Activated naive CD8-positive, alpha-beta T cell treated with anti-CD3 and anti-CD28 coated beads for 36 hours (primary cell): Measurements from ENCODE around the gene HEPACAM2. TPM values are rescaled to one million over a fixed set of nuclear protein-coding genes. Genes with fewer than 3 reads are reported as not detected.

Experiments used
- DNase-seq: peaks from one replicate; pipeline ENCODE4 v3.0.0; 2021
- H3K27ac Mint-ChIP-seq: one replicate; pipeline ENCODE4 v1.8.0; 2022; ENCODE audit warnings: mild to moderate bottlenecking, moderate library complexity, mixed read lengths
- H3K27me3 Mint-ChIP-seq: one replicate; pipeline ENCODE4 v1.8.0; 2022; ENCODE audit warnings: mild to moderate bottlenecking, mixed read lengths
- H3K36me3 Mint-ChIP-seq: one replicate; pipeline ENCODE4 v1.8.0; 2021; ENCODE audit warnings: mild to moderate bottlenecking, mixed read lengths
- H3K4me1 Mint-ChIP-seq: one replicate; pipeline ENCODE4 v1.8.0; 2021; ENCODE audit warnings: mixed read lengths
- H3K4me3 Mint-ChIP-seq: one replicate; pipeline ENCODE4 v1.8.0; 2022; ENCODE audit warnings: mild to moderate bottlenecking, moderate library complexity, mixed read lengths
- H3K9me3 Mint-ChIP-seq: one replicate; pipeline ENCODE4 v1.8.0; 2022; ENCODE audit warnings: mixed read lengths
- total RNA-seq, 2 experiments: library from RNA; stranded (reverse); gene quantifications; one replicate each; pipeline ENCODE4 v1.2.3, GENCODE V29; 2021

Gene HEPACAM2
- total RNA-seq, 2 experiments from 2014 or later = not detected

DNA sequence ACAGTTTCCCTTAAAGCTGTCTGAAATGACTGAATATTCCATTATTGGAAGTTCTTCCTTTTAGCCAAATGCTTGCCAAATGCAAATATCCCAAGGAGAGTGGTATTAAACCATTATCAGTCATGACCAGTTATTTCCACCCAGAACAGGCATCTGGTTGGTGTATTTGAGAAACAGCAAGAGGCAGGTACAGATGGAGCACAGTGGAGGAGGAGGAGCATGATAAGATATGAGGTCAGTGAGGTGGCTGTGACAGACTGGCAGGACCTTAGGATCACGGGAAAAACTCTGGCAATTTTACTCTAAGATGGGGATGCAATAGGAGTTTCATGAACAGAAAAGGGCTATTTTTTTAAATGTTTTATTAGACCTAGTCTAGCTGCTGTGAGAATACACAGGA is 6.4 kb downstream of the HEPACAM2 start:
- Mint-ChIP-seq H3K4me1 (no peaks in the 10 kb centered on the region), H3K4me3 (no peak overlapping the region)

DNA sequence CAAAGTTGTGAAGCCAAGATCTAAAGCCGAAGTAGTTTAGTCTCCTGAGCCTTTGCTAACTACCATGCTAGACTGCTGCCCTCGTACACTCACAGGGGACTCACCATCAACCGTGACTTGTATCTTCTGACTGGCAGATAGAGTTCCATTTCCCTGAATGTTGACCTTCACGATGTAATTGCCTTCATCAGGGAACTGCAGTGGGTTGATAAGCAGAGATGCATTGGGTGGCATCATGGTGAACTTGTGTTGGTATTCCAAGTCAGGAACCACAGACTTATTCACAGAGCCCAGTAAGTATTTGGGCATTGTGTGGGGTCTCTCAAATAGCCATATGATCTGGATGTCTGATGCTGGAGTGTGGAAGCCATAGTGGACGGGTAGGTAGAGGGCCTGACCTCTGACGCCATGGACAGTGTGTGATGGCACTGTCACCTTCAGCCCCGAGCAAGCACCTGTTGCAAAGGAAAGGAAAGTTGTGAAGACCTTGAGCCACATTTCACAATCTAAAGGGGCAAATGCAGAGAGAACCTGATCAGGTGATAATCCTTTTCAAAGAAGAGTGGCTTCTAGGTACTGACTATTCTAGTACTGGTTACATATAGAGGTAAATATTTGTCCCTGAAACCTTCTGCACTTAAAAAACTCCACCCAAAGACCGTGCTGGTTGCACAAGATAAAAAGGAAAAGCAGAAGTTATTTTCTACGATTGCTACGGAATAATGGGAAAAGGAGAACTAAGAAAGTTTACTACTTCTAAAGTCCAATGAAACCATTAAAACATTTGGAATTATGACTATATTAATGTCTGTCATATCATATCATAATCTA is 7.1 kb downstream of the HEPACAM2 start:
- H3K27ac Mint-ChIP-seq = no peak overlapping the region
- no peaks in the 10 kb centered on the region for H3K36me3 Mint-ChIP-seq
- no peak overlapping the region for H3K4me3 Mint-ChIP-seq
- no peaks in the 10 kb centered on the region for H3K9me3 Mint-ChIP-seq
- DNase-seq = no peak
- peaks cover 28% of the 10 kb centered on the region for H3K27me3 Mint-ChIP-seq
- H3K4me1 Mint-ChIP-seq = no peaks in the 10 kb centered on the region

More for the DNA sequence above, 6.4 kb downstream of the HEPACAM2 start:
- Mint-ChIP-seq H3K9me3 (no peaks in the 10 kb centered on the region), H3K27me3 (peaks cover 23% of the 10 kb centered on the region), H3K27ac (no peak overlapping the region), H3K36me3 (no peaks in the 10 kb centered on the region)
- DNase-seq = no peak

DNA sequence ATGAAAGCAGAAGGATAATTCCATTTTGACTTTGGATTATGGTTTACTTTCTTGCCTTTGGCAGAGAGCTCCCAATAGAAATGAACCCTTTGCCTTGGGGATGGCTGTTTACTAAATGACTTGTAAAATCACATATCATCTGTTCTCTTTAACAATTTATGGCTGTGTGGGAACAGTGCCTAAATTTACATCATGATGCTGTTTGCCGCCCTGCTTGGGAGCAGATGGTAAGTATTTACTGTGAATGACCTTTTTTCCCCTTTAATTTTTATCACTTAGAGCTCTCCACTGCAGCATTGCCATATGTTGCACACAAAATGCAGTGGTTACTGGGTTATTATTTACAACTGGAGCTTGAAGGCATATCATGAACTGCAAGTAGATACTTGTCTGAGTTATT is 13.4 kb downstream of the HEPACAM2 start:
- no peak overlapping the region for H3K27ac Mint-ChIP-seq
- H3K4me3 Mint-ChIP-seq = no peak overlapping the region
- no peaks in the 10 kb centered on the region for H3K36me3 Mint-ChIP-seq
- DNase-seq = no peak
- H3K4me1 Mint-ChIP-seq = no peaks in the 10 kb centered on the region
- peaks cover 50% of the 10 kb centered on the region for H3K27me3 Mint-ChIP-seq
- no peaks in the 10 kb centered on the region for H3K9me3 Mint-ChIP-seq

DNA sequence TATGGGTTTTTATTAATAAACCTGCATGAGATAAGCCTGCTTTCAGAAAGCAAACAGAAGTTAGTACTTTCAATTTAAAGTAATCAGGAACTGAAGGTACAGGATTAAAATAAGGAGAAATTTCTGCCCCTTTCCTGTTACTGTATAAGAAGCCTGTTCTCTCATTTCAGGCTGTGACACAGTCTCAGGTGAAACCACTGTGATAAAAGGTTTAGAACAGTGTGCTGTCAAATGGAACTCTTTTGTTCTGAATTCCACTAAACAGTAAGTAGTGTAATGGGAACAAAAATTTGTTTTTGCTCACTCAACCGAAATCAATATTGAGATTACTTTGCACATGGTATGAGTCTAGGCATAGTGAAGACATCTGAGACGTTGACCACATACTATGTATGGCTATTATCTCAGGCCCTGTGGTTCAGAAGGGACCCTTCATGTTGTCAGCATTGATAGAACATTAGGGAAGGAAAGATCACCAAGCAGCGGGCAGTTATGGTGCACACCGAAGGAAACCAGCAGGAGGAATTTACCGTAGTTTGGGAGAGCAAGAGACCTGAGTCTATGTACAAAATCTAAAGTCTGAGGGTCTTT is 14.9 kb downstream of the HEPACAM2 start:
- DNase-seq = no peak
- Mint-ChIP-seq H3K4me1 (no peaks in the 10 kb centered on the region), H3K36me3 (no peaks in the 10 kb centered on the region), H3K27me3 (peaks cover 51% of the 10 kb centered on the region), H3K9me3 (no peaks in the 10 kb centered on the region), H3K27ac (no peak overlapping the region), H3K4me3 (no peak overlapping the region)

DNA sequence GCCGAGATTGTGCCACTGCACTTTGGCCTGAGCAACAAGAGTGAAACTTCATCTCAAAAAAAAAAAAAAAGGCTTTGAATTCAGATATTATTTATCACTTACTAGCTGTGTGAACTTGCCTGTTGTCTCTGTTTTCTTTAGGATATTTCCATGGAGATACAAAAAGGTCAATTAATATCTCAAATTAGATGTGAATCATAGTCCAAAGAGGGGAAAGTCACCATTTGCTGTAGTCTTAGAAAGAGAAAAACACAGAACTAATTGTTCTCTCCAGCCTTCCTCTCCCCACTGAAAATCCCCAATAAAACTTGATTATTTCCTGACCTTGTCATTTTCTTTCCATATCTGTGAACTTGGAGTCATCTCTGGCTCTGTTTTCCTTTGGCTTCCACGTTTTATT is 21.2 kb downstream of the HEPACAM2 start:
- Mint-ChIP-seq H3K27me3 (peaks cover 23% of the 10 kb centered on the region), H3K4me3 (no peak overlapping the region), H3K36me3 (no peaks in the 10 kb centered on the region), H3K4me1 (no peaks in the 10 kb centered on the region), H3K9me3 (no peaks in the 10 kb centered on the region), H3K27ac (no peak overlapping the region)
- no peak for DNase-seq

DNA sequence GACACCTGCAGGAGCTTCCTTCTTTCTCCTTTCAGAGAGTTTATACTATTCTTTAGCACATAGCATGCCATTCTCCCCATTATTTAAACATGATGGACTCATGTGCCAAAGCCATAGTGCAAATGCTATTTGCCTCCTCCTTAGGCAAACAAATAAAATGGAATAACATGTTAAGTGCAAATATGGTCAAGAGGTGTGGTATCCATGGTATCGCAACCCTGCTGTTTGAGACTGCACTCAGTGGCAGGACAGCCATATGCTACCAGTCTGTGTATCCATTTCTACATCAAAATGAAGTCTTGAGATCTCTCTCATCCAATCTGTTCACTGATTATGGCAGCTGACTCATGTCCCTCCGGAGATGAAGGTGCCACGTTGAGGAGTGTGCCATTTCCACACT is 22.8 kb downstream of the HEPACAM2 start:
- Mint-ChIP-seq H3K27ac (no peak overlapping the region), H3K4me3 (no peak overlapping the region), H3K27me3 (peaks cover 26% of the 10 kb centered on the region), H3K36me3 (no peaks in the 10 kb centered on the region), H3K4me1 (no peaks in the 10 kb centered on the region), H3K9me3 (no peaks in the 10 kb centered on the region)
- DNase-seq = no peak

DNA sequence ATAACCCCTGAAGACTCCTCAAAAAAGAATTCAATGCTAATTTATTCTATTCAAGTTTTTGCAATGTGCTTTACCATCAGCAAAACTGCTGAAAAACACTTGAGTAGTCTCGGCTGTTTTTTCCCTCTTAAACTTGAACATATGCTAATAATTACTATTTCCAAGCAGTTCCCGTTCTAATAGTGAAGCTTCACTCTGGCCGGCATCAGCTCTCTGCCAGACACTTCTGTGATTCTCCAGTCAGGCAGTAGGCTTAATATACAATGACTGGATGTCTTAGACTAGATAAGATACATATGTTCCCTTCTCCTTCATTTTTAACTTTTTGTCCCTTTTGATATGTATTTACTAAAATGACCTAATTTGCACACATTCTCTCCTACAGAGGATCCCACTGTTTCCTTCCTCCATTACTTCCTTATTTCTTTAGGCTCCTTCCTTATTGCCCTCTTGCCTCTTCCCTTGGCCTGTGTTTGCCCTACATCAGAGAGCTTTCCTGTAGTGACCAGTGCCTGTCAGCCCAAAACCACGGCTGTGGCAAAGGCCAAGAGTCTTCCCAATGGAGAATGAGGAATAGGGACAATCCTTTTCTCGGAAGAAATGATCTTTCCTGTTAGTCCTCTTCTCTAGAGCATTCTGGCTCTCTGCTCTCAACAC is 23.5 kb downstream of the HEPACAM2 start:
- Mint-ChIP-seq H3K27ac (no peak overlapping the region), H3K36me3 (no peaks in the 10 kb centered on the region), H3K9me3 (no peaks in the 10 kb centered on the region), H3K27me3 (peaks cover 20% of the 10 kb centered on the region), H3K4me3 (no peak overlapping the region), H3K4me1 (no peaks in the 10 kb centered on the region)
- no peak for DNase-seq

DNA sequence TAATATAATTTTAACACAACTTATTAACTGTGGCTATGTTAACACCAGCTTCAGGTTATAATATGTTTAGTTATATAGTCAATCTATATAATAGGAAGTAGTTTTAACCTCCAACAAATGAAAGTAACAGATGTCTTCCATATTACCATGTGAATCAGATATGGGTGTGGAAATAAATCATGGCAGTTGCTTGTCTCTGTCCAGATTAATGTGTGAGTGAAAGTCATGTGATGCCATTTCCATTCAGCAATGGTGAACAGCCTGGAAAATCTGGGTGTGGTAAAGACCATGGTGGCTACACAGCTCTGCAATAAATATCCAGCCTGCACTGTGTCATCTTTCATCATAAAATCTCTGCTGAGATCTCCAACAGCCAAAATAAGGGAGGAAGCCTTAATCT is 27.8 kb downstream of the HEPACAM2 start:
- H3K27me3 Mint-ChIP-seq = peaks cover 28% of the 10 kb centered on the region
- no peak for DNase-seq
- no peaks in the 10 kb centered on the region for H3K36me3 Mint-ChIP-seq
- H3K4me3 Mint-ChIP-seq = no peak overlapping the region
- no peaks in the 10 kb centered on the region for H3K9me3 Mint-ChIP-seq
- no peaks in the 10 kb centered on the region for H3K4me1 Mint-ChIP-seq
- H3K27ac Mint-ChIP-seq = no peak overlapping the region

DNA sequence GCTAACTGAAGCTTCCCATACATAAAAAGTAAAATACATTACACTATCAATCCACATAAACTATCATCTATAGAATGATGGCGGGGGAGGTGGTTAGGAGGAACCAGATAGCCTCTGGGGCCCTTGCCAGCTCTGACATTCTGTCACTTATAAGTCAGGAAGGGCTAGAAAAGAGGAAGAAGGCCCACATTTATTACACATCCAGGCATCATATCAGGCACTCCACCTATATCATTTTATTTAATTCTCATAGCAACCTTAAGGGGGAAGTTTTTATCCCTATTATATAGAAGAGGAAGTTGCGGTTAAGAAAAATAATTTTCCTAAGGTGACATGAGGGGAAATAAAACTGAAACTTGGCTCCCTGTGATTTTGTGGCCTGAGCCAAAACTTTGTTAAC is 29.9 kb downstream of the HEPACAM2 start:
- no peak overlapping the region for H3K27ac Mint-ChIP-seq
- H3K36me3 Mint-ChIP-seq = no peaks in the 10 kb centered on the region
- H3K9me3 Mint-ChIP-seq = no peaks in the 10 kb centered on the region
- no peak for DNase-seq
- H3K4me1 Mint-ChIP-seq = no peaks in the 10 kb centered on the region
- H3K4me3 Mint-ChIP-seq = no peak overlapping the region
- peaks cover 39% of the 10 kb centered on the region for H3K27me3 Mint-ChIP-seq

DNA sequence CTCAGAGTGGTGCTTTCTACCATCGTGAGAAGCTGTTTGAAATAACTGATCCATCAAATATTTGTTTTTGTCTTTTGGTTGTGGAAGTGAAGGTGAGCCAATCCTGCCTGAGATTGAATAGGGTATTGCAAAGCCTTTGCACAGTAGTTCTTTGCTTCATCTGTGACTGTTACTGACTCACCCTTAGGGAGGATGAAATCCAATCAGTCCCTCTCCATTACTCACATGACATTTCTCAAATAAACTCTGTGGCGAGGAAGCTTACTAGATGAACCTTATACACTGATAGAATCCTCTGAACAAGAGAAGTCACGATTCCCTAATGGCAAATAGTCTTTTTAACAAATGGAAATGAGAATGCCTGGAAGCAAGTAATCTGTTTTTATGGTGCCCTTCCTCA is 31.9 kb downstream of the HEPACAM2 start:
- Mint-ChIP-seq H3K9me3 (no peaks in the 10 kb centered on the region), H3K4me1 (no peaks in the 10 kb centered on the region), H3K4me3 (no peak overlapping the region), H3K27ac (no peak overlapping the region), H3K36me3 (no peaks in the 10 kb centered on the region), H3K27me3 (peaks cover 51% of the 10 kb centered on the region)
- DNase-seq = no peak

DNA sequence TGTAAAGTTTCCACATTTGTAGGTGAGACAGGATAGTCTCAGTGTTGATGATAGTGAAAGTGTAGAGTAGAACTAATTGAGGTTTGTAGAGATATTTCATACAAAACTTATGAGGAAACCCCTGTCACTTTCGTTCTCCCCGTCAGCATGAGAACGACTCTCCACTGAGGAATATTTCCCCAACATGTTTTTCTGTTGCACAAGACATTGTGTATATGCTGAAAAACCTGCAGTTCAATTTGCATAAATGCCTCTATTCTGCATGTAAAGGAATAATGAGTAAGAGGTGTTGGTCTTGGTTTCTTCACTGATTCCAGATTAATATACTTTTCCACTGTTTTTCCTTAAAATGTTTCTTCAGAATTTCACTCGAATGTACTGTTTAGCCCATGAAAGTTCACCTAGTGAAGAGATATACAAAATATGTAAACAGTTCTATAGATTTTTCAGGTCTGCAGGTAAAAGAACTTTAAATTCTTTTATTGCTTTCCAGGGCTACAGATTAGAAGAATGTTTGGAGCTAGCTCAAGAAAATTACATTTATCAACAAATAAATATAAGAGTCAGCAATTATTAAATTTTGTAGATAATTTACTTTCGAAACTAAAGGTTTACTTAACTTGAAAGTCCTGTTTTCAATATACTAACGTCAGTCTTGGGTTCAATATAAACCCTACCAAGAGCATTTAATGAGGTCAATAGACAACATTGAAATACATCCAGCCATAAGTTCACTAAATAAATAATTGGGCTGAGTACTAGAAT is 37.2 kb downstream of the HEPACAM2 start:
- Mint-ChIP-seq H3K4me3 (no peak overlapping the region), H3K36me3 (no peaks in the 10 kb centered on the region), H3K27me3 (peaks cover 57% of the 10 kb centered on the region), H3K4me1 (peaks cover 8% of the 10 kb centered on the region), H3K9me3 (no peaks in the 10 kb centered on the region), H3K27ac (no peak overlapping the region)
- DNase-seq = no peak

DNA sequence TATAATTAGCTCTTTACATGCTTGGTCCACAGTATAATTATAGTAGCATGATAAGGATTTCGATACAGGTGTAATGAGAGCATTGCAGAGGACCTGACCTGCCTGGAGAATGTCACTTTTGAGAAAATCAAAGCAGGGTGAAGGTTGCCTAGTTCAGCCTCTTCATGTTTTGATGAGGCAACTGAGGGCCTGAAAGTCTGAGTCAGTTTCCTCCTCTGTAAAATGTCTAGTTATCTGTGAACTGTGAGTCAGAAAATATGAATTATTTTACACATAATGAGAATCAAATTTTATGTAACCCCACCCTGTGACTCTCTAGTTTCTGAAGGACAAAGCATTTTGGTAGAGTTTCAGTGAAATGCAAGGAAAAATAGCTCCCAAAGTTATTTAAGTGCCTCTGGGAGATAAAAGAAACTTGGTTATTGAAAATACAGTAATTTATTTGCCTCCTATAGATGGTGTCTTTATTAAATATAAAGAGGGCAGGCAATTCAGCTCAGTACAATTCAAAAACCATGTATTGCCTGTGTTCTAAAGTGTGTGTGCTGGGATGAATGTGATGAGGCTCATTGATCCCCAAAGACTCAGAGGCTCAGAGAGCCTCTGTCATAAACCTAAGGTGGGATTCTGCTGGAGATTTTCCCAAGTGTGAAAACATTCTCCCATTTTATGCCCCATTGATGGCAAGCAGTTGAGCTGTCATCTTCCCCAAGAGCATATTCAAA is 40.8 kb downstream of the HEPACAM2 start:
- H3K27ac Mint-ChIP-seq = no peak overlapping the region
- no peaks in the 10 kb centered on the region for H3K9me3 Mint-ChIP-seq

DNA sequence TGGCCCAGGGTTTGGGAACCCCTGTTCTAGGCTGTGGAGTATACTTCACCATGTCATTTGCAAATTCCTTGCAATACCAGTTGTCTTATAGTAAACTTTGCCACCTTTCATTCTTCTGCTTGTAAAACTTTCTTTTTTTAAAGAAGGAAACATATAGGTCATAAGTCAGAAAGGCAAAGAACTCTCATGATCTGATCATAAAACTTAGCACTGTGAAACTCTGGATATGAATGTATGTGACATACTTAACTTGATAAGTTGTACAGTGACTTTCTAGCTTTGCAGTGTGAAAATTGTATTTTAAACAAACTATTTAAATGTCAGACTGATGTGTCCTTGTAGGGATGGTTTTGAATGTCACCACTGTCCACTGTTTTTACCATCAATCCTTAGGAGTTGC is 47.1 kb downstream of the HEPACAM2 start:
- DNase-seq = no peak
- Mint-ChIP-seq H3K4me1 (no peaks in the 10 kb centered on the region), H3K4me3 (no peak overlapping the region), H3K27me3 (peaks cover 32% of the 10 kb centered on the region), H3K27ac (no peak overlapping the region), H3K36me3 (no peaks in the 10 kb centered on the region), H3K9me3 (no peaks in the 10 kb centered on the region)

More for the DNA sequence above, 40.8 kb downstream of the HEPACAM2 start:
- Mint-ChIP-seq H3K36me3 (no peaks in the 10 kb centered on the region), H3K27me3 (peaks cover 51% of the 10 kb centered on the region), H3K4me3 (no peak overlapping the region), H3K4me1 (peaks cover 8% of the 10 kb centered on the region)
- DNase-seq = peak; percentile 14

DNA sequence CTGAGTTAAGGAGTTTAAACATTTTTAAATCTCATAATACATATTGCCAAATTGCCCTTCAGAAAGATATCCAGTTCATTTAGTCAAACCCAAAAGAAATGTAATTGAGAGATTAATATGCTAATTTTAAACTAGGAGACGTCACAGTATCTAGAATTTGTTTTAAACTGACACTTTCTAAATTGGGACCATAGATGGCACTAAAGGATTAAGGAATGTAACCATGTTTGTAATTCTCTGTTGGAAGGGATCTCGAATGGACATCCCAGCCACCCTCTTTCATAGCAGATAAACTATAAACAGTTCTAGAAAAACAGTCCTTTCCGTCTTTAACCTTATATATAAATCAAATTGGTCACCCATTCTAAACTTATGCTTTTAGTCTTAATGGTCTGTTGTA is 48.1 kb downstream of the HEPACAM2 start:
- Mint-ChIP-seq H3K4me1 (no peaks in the 10 kb centered on the region), H3K27ac (no peak overlapping the region), H3K36me3 (no peaks in the 10 kb centered on the region), H3K9me3 (no peaks in the 10 kb centered on the region), H3K4me3 (no peak overlapping the region), H3K27me3 (peaks cover 25% of the 10 kb centered on the region)
- DNase-seq = no peak
